CD14-positive monocyte (primary cell): ENCODE results near the gene YES1. TPM values are rescaled to one million over a fixed set of nuclear protein-coding genes. Genes with fewer than 3 reads are reported as not detected.

Source experiments
- DNase-seq, 3 donors: peaks; one replicate each; pipeline ENCODE4 v3.0.0-alpha.2; 2011 to 2022
- H2AFZ ChIP-seq: 2 replicates; pipeline ENCODE4 v1.6.0; 2012; ENCODE audit warnings: mild to moderate bottlenecking, low read depth, low read length, inconsistent platforms; ENCODE audit not compliant: insufficient read depth, poor library complexity, severe bottlenecking
- H3K27ac ChIP-seq, 2 donors: 1 replicate in 1 of 2; 2 replicates in 1 of 2; pipeline ENCODE4 v1.5.1; 2012 to 2013; ENCODE audit warnings: low read length in 2 of 2, control low read depth in 1 of 2, inconsistent platforms in 1 of 2, low read depth in 1 of 2, mild to moderate bottlenecking in 1 of 2
- H3K27me3 ChIP-seq, 2 donors: one replicate each; pipeline versions ENCODE4 v1.6.0 to v1.6.1; 2011 to 2013; ENCODE audit warnings: low read length in 2 of 2; ENCODE audit not compliant: control insufficient read depth in 2 of 2, insufficient read depth in 2 of 2
- H3K36me3 ChIP-seq, 2 donors: replicated peaks in 1 of 2; 1 replicate in 1 of 2; 2 replicates in 1 of 2; pipeline versions ENCODE4 v1.5.1 to v1.6.1; 2012 to 2013; ENCODE audit warnings: low read length in 2 of 2, control low read depth in 1 of 2, inconsistent platforms in 1 of 2, mild to moderate bottlenecking in 1 of 2; ENCODE audit not compliant: insufficient read depth in 2 of 2, control insufficient read depth in 1 of 2
- H3K4me1 ChIP-seq, 2 donors: 1 replicate in 1 of 2; 2 replicates in 1 of 2; pipeline versions ENCODE4 v1.5.1 to v1.6.1; 2012 to 2013; ENCODE audit warnings: low read length in 2 of 2, control low read depth in 1 of 2, inconsistent platforms in 1 of 2, mild to moderate bottlenecking in 1 of 2, moderate library complexity in 1 of 2; ENCODE audit not compliant: insufficient read depth in 2 of 2, control insufficient read depth in 1 of 2
- H3K4me2 ChIP-seq: replicated peaks from 2 replicates; pipeline ENCODE3; 2012; ENCODE audit warnings: low read length, moderate library complexity, mild to moderate bottlenecking; ENCODE audit not compliant: poor library complexity, severe bottlenecking; ENCODE audit errors: extremely low read depth
- H3K4me3 ChIP-seq, 3 experiments: fragments of 200-600 bp in 1 of 3; sonication (generic) in 1 of 3; replicated peaks in 1 of 3; 1 replicate in 2 of 3; 2 replicates in 1 of 3; pipeline ENCODE4 v1.5.1; 2011 to 2013; ENCODE audit warnings: low read length in 3 of 3, mild to moderate bottlenecking in 3 of 3, control low read depth in 2 of 3, low read depth in 2 of 3, inconsistent platforms in 1 of 3, moderate library complexity in 1 of 3
- H3K79me2 ChIP-seq: 2 replicates; pipeline ENCODE4 v1.6.0; 2012; ENCODE audit warnings: mild to moderate bottlenecking, control low read depth, inconsistent platforms, low read length, moderate library complexity; ENCODE audit not compliant: insufficient read depth
- H3K9ac ChIP-seq: 2 replicates; pipeline ENCODE4 v1.6.0; 2017; ENCODE audit warnings: low read length, mild to moderate bottlenecking; ENCODE audit not compliant: insufficient read depth, poor library complexity, severe bottlenecking
- H3K9me3 ChIP-seq, 2 donors: replicated peaks in 1 of 2; 1 replicate in 1 of 2; 2 replicates in 1 of 2; pipeline versions ENCODE4 v1.5.1 to v1.6.1; 2012 to 2013; ENCODE audit warnings: low read length in 2 of 2, control low read depth in 1 of 2; ENCODE audit not compliant: control insufficient read depth in 1 of 2, insufficient read depth in 1 of 2
- H4K20me1 ChIP-seq: 2 replicates; pipeline ENCODE4 v1.6.0; 2012; ENCODE audit warnings: mild to moderate bottlenecking, low read length, control low read depth, moderate library complexity; ENCODE audit not compliant: insufficient read depth
- H3K27ac Mint-ChIP-seq, 7 donors: one replicate each; pipeline ENCODE4 v1.8.0; 2020; ENCODE audit warnings: mild to moderate bottlenecking in 7 of 7, mixed read lengths in 7 of 7, moderate library complexity in 6 of 7, inconsistent platforms in 2 of 7
- H3K27me3 Mint-ChIP-seq, 3 donors: one replicate each; pipeline ENCODE4 v1.8.0; 2021 to 2022; ENCODE audit warnings: low read depth in 3 of 3, mild to moderate bottlenecking in 3 of 3, mixed read lengths in 3 of 3, moderate library complexity in 3 of 3, inconsistent platforms in 1 of 3
- H3K36me3 Mint-ChIP-seq, 2 donors: one replicate each; pipeline ENCODE4 v1.8.0; 2020; ENCODE audit warnings: mixed read lengths in 2 of 2, inconsistent platforms in 1 of 2, mild to moderate bottlenecking in 1 of 2
- H3K4me1 Mint-ChIP-seq: one replicate; pipeline ENCODE4 v1.8.0; 2020; ENCODE audit warnings: mild to moderate bottlenecking, mixed read lengths
- H3K4me3 Mint-ChIP-seq, 2 donors: one replicate each; pipeline ENCODE4 v1.8.0; 2020; ENCODE audit warnings: mild to moderate bottlenecking in 2 of 2, mixed read lengths in 2 of 2, moderate library complexity in 1 of 2
- H3K9me3 Mint-ChIP-seq, 7 donors: one replicate each; pipeline ENCODE4 v1.8.0; 2020 to 2022; ENCODE audit warnings: mixed read lengths in 7 of 7, mild to moderate bottlenecking in 6 of 7, moderate library complexity in 6 of 7, inconsistent platforms in 2 of 7
- WGBS: methylation state at CpG from one replicate; pipeline ENCODE4 v1.1.5; 2013; ENCODE audit warnings: missing lambda C conversion rate; ENCODE audit not compliant: insufficient coverage; 5-methylcytosine and 5-hydroxymethylcytosine counted together
- intact Hi-C, 2 donors: fragments of 100-400 bp; cut with micrococcal nuclease; formaldehyde crosslinking; loops; one replicate each; pipeline versions ENCODE4 v1.15.0 to v1.15.1; 2023
- polyA plus RNA-seq, 3 donors: library from polyadenylated mRNA; depleted of rRNA in 1 of 3; unstranded in 2 of 3; stranded (reverse) in 1 of 3; fragments of 300-500 nt in 2 of 3; fragments of >200 nt in 1 of 3; fragmentation: Illumina TruSeq in 2 of 3; gene quantifications; 1 replicate in 2 of 3; 2 replicates in 1 of 3; pipeline ENCODE4 v1.2.3, GENCODE V29; 2012 to 2021
- TF ChIP-seq, protein P1 (sequence below): fragments of 200-600 bp; IDR thresholded peaks from one replicate; pipeline ENCODE4 v1.8.0; 2022; ENCODE audit warnings: antibody characterized with exemption, mild to moderate bottlenecking

Gene YES1
- polyA plus RNA-seq, 3 donors, result not detected

DNA sequence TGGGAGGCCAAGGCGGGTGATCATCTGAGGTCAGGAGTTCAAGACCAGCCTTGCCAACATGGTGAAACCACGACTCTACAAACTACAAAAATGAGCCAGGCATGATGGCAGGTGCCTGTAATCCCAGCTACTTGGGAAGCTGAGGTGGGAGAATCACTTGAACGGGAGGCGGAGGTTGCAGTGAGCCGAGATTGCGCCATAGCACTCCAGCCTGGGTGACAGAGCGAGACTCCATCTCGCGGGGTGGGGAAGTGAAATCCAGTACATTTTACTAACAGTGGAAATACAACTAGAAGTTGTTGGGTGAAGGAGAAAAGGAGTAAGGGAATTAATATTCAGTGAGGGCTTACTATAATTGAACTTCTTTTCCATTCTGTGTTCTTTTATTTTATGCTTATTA, 86.4 kb downstream of the YES1 start:
- Mint-ChIP-seq H3K4me3 (no peak overlapping the region), H3K9me3 (peaks cover 0 to 6% (median 0%) of the 10 kb centered on the region in 7 donors), H3K27me3 (peaks cover 5 to 23% (median 6%) of the 10 kb centered on the region in 3 donors), H3K4me1 (peaks cover 5% of the 10 kb centered on the region), H3K27ac (no peak overlapping the region), H3K36me3 (no peaks in the 10 kb centered on the region)
- Histone ChIP-seq H3K9me3 (no peaks in the 10 kb centered on the region), H3K4me2 (no peak overlapping the region), H3K36me3 (no peaks in the 10 kb centered on the region), H4K20me1 (no peaks in the 10 kb centered on the region), H3K79me2 (no peaks in the 10 kb centered on the region), H2AFZ (peak overlapping the region; percentile 5), H3K9ac (no peak overlapping the region), H3K4me3 (no peak overlapping the region), H3K4me1 (peaks cover 3 to 4% of the 10 kb centered on the region in 2 donors), H3K27ac (no peak overlapping the region), H3K27me3 (peaks cover 0 to 5% of the 10 kb centered on the region in 2 donors)
- WGBS, result 50% methylated on average over 4 of the region's 9 CpGs
- intact Hi-C loops, result no loop called here
- DNase-seq, result peak; percentile 18 to 52 (median 22)
- TF ChIP-seq, protein P1, sequence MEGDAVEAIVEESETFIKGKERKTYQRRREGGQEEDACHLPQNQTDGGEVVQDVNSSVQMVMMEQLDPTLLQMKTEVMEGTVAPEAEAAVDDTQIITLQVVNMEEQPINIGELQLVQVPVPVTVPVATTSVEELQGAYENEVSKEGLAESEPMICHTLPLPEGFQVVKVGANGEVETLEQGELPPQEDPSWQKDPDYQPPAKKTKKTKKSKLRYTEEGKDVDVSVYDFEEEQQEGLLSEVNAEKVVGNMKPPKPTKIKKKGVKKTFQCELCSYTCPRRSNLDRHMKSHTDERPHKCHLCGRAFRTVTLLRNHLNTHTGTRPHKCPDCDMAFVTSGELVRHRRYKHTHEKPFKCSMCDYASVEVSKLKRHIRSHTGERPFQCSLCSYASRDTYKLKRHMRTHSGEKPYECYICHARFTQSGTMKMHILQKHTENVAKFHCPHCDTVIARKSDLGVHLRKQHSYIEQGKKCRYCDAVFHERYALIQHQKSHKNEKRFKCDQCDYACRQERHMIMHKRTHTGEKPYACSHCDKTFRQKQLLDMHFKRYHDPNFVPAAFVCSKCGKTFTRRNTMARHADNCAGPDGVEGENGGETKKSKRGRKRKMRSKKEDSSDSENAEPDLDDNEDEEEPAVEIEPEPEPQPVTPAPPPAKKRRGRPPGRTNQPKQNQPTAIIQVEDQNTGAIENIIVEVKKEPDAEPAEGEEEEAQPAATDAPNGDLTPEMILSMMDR, result no peak

DNA sequence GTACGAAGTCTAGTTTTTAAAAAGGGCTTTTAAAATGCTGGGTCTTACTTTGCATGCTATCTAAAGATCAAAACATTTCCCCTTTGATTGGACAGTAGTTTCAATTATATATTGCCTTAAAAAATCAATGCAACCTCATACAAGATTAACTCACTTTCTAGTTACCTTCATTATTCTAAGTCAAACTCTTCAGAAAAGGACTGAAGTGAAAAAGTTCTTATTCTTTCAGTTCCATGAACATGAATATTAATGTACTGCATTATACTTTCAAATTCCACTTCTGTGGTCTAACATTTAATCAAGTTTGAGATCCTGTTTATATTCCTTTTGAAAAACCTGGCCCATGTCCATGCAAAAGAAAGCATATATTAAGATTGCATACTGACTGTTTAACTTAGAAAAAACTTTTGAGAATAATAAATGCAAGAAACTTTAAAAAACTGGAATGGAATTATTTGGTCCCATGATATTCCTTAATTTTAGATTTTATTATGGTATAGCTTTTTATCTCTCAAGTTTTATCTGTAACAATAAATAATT, 88.4 kb downstream of the YES1 start:
- no CpG with 5 or more reads among the region's 1 CpG for WGBS
- H3K27me3 Mint-ChIP-seq, result peaks cover 0 to 17% (median 3%) of the 10 kb centered on the region in 3 donors
- H3K4me3 ChIP-seq, result no peak overlapping the region
- no peak overlapping the region for H3K27ac Mint-ChIP-seq
- H3K27me3 ChIP-seq, result peaks cover 0 to 5% of the 10 kb centered on the region in 2 donors
- no peaks in the 10 kb centered on the region for H4K20me1 ChIP-seq
- no peak overlapping the region for H3K27ac ChIP-seq
- peaks cover 0 to 3% (median 0%) of the 10 kb centered on the region in 7 donors for H3K9me3 Mint-ChIP-seq
- no peaks in the 10 kb centered on the region for H3K36me3 Mint-ChIP-seq
- intact Hi-C loops, result no loop called here
- peaks cover 5% of the 10 kb centered on the region for H3K4me1 Mint-ChIP-seq
- no peaks in the 10 kb centered on the region for H3K36me3 ChIP-seq
- H3K9me3 ChIP-seq, result no peaks in the 10 kb centered on the region
- DNase-seq, result no peak
- no peak overlapping the region for H2AFZ ChIP-seq
- H3K4me1 ChIP-seq, result peaks cover 3 to 4% of the 10 kb centered on the region in 2 donors
- TF ChIP-seq, protein P1, result no peak
- H3K9ac ChIP-seq, result no peak overlapping the region
- H3K4me3 Mint-ChIP-seq, result no peak overlapping the region
- no peaks in the 10 kb centered on the region for H3K79me2 ChIP-seq
- no peak overlapping the region for H3K4me2 ChIP-seq
